ENCODE measurements around the gene ARHGEF28. TPM values are rescaled to one million over a fixed set of nuclear protein-coding genes. Genes with fewer than 3 reads are reported as not detected.

Gene ARHGEF28
- total and polyA plus RNA-seq, 2 donors (not counting 1 experiment from before 2014, with no cell fraction given) = not detected

DNA sequence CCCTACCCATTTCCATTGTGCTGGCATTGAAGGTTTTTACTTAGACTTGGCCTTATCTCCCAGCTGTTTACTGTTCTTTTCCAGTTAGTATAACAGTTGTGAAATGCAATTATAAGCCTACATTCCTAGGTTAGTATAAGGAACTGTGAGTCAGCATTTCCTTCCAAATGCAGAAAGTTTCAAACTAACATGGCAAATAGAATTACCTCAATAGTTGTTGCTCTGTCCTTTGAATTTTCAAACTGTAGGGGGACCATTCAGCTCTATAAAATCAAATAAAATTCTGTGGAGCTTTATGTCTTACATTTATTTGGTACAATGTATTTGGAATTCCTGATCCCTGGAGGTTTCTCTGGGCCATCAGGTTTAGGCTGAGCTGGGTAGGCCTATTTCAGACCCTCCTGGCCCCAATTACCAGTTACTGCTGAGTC, 47.2 kb downstream of the ARHGEF28 start:
- ATAC-seq (ENCODE audit: low read depth) = no peak
- ChIA-PET POLR2A (no interaction called here), CTCF (no interaction called here)
- no peaks in the 10 kb centered on the region for H3K9me3 ChIP-seq (ENCODE audit: control extremely low read depth in 1 of 3, control insufficient read depth in 2 of 3, insufficient read depth in 1 of 3, low read length in 2 of 3)
- H3K4me2 ChIP-seq (replicated peaks; ENCODE audit: low read depth, low read length, poor library complexity, severe bottlenecking) = no peak overlapping the region
- H3K27ac Mint-ChIP-seq = no peak overlapping the region
- H4K20me1 ChIP-seq (ENCODE audit: control insufficient read depth, insufficient read depth, low read length, poor library complexity, severe bottlenecking) = no peaks in the 10 kb centered on the region
- no peaks in the 10 kb centered on the region for H3K9me3 Mint-ChIP-seq (ENCODE audit: insufficient read depth)
- no peak overlapping the region for H2AFZ ChIP-seq (ENCODE audit: insufficient read depth, low read depth, low read length, poor library complexity, severe bottlenecking)
- H3K79me2 ChIP-seq (ENCODE audit: control insufficient read depth, insufficient read depth, low read length) = no peaks in the 10 kb centered on the region
- no peaks in the 10 kb centered on the region for H3K27me3 ChIP-seq (replicated peaks in 1 of 4; ENCODE audit: control extremely low read depth in 1 of 4, control insufficient read depth in 3 of 4, insufficient read depth in 4 of 4, low read length in 3 of 4)
- TF ChIP-seq CTCF (IDR thresholded peaks at IDR 0.05) (no peak), EZH2 (IDR thresholded peaks at IDR 0.05; ENCODE audit: borderline replicate concordance, insufficient read depth, low read depth, low read length, poor library complexity, severe bottlenecking) (no peak)
- H3K27me3 Mint-ChIP-seq = peaks cover 12% of the 10 kb centered on the region
- no peaks in the 10 kb centered on the region for H3K36me3 ChIP-seq (replicated peaks in 1 of 2; ENCODE audit: control extremely low read depth in 1 of 2, control insufficient read depth in 1 of 2, extremely low read depth in 1 of 2, insufficient read depth in 2 of 2, low read length in 1 of 2)
- H3K27ac ChIP-seq (ENCODE audit: low read length in 2 of 2) = no peak overlapping the region
- H3K9ac ChIP-seq (ENCODE audit: low read length) = no peak overlapping the region
- H3K4me3 Mint-ChIP-seq = no peak overlapping the region
- no peaks in the 10 kb centered on the region for H3K4me1 ChIP-seq (ENCODE audit: control insufficient read depth in 2 of 2, insufficient read depth in 2 of 2, low read length in 2 of 2)
- no peak overlapping the region for H3K4me3 ChIP-seq (ENCODE audit: control extremely low read depth in 1 of 5, extremely low read depth in 1 of 5, insufficient read depth in 1 of 5, low read depth in 2 of 5, low read length in 4 of 5)
- H3K4me1 Mint-ChIP-seq = no peaks in the 10 kb centered on the region
- intact Hi-C loops (cut with micrococcal nuclease) = no loop called here
- no peak for DNase-seq

DNA sequence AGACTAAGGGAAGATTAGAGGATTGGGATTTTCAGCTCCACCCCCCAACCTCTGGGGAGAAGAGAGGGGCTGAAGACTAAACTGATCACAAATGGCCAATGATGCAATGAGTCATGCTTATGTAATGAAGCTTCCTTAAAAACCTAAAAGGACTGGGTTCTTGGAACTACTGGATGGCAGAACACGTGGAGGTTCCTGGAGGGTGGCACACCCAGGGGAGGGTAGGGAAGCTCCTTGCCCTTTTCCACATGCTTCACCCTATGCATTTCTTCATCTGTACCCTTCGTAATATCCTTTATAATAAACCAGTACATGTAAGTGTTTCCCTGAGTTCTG, 48.6 kb downstream of the ARHGEF28 start:
- no peak overlapping the region for H2AFZ ChIP-seq (ENCODE audit: insufficient read depth, low read depth, low read length, poor library complexity, severe bottlenecking)
- H3K9me3 Mint-ChIP-seq (ENCODE audit: insufficient read depth) = no peaks in the 10 kb centered on the region

More for the DNA sequence above, 48.6 kb downstream of the ARHGEF28 start:
- Histone ChIP-seq H4K20me1 (ENCODE audit: control insufficient read depth, insufficient read depth, low read length, poor library complexity, severe bottlenecking) (no peaks in the 10 kb centered on the region), H3K4me3 (ENCODE audit: control extremely low read depth in 1 of 5, extremely low read depth in 1 of 5, insufficient read depth in 1 of 5, low read depth in 2 of 5, low read length in 4 of 5) (no peak overlapping the region), H3K4me2 (replicated peaks; ENCODE audit: low read depth, low read length, poor library complexity, severe bottlenecking) (no peak overlapping the region), H3K36me3 (replicated peaks in 1 of 2; ENCODE audit: control extremely low read depth in 1 of 2, control insufficient read depth in 1 of 2, extremely low read depth in 1 of 2, insufficient read depth in 2 of 2, low read length in 1 of 2) (no peaks in the 10 kb centered on the region), H3K27ac (ENCODE audit: low read length in 2 of 2) (no peak overlapping the region), H3K27me3 (replicated peaks in 1 of 4; ENCODE audit: control extremely low read depth in 1 of 4, control insufficient read depth in 3 of 4, insufficient read depth in 4 of 4, low read length in 3 of 4) (no peaks in the 10 kb centered on the region), H3K79me2 (ENCODE audit: control insufficient read depth, insufficient read depth, low read length) (no peaks in the 10 kb centered on the region), H3K9ac (ENCODE audit: low read length) (no peak overlapping the region), H3K4me1 (ENCODE audit: control insufficient read depth in 2 of 2, insufficient read depth in 2 of 2, low read length in 2 of 2) (no peaks in the 10 kb centered on the region), H3K9me3 (ENCODE audit: control extremely low read depth in 1 of 3, control insufficient read depth in 2 of 3, insufficient read depth in 1 of 3, low read length in 2 of 3) (no peaks in the 10 kb centered on the region)
- POLR2A ChIA-PET = no interaction called here
- CTCF ChIA-PET = no interaction called here
- Mint-ChIP-seq H3K27ac (no peak overlapping the region), H3K4me1 (no peaks in the 10 kb centered on the region), H3K27me3 (peaks cover 12% of the 10 kb centered on the region), H3K4me3 (no peak overlapping the region)
- intact Hi-C loops (cut with micrococcal nuclease) = no loop called here
- no CpG with 5 or more reads among the region's 2 CpGs for WGBS (ENCODE audit: insufficient coverage)
- ATAC-seq (ENCODE audit: low read depth) (no peak), DNase-seq (no peak)
- TF ChIP-seq EZH2 (IDR thresholded peaks at IDR 0.05; ENCODE audit: borderline replicate concordance, insufficient read depth, low read depth, low read length, poor library complexity, severe bottlenecking) (no peak), CTCF (IDR thresholded peaks at IDR 0.05) (no peak)

Measured in B cell (primary cell).